Parathyroid adenoma (tissue), 2 donors: ENCODE data around the gene LYPLAL1.

ENCODE experiments used
- H2AFZ ChIP-seq: fragments of 300-600 bp; sonication (generic); one replicate; pipeline ENCODE4 v1.7.0; 2017; ENCODE audit warnings: antibody characterized with exemption, mild to moderate bottlenecking
- H3K27ac ChIP-seq: fragments of 300-600 bp; sonication (generic); one replicate; pipeline ENCODE4 v1.7.0; 2017
- H3K27me3 ChIP-seq: fragments of 300-600 bp; sonication (generic); one replicate; pipeline ENCODE4 v1.7.0; 2017; ENCODE audit warnings: low read length; ENCODE audit not compliant: control insufficient read depth, insufficient read depth
- H3K36me3 ChIP-seq: fragments of 300-600 bp; sonication (generic); one replicate; pipeline ENCODE4 v1.7.0; 2017; ENCODE audit warnings: low read length; ENCODE audit not compliant: control insufficient read depth, insufficient read depth
- H3K4me1 ChIP-seq: fragments of 300-600 bp; sonication (generic); one replicate; pipeline ENCODE4 v1.7.0; 2017; ENCODE audit warnings: control low read depth
- H3K4me2 ChIP-seq: fragments of 300-600 bp; sonication (generic); one replicate; pipeline ENCODE4 v1.7.0; 2017; ENCODE audit warnings: low read length
- H3K4me3 ChIP-seq: fragments of 300-600 bp; sonication (generic); one replicate; pipeline ENCODE4 v1.7.0; 2017; ENCODE audit warnings: low read depth, low read length
- H3K79me2 ChIP-seq: fragments of 300-600 bp; sonication (generic); one replicate; pipeline ENCODE4 v1.7.0; 2017; ENCODE audit warnings: control low read depth
- H3K9ac ChIP-seq: fragments of 300-600 bp; sonication (generic); one replicate; pipeline ENCODE4 v1.7.0; 2017; ENCODE audit warnings: mild to moderate bottlenecking
- H3K9me3 ChIP-seq: fragments of 300-600 bp; sonication (generic); one replicate; pipeline ENCODE4 v1.7.0; 2017; ENCODE audit warnings: low read length; ENCODE audit not compliant: control insufficient read depth
- CTCF ChIP-seq: fragments of 300-600 bp; sonication (generic); IDR thresholded peaks from one replicate; pipeline ENCODE4 v1.7.0; 2017; ENCODE audit warnings: antibody characterized with exemption, mild to moderate bottlenecking
- donor health status: primary hyperparathyroidism.

LYPLAL1 gene

DNA sequence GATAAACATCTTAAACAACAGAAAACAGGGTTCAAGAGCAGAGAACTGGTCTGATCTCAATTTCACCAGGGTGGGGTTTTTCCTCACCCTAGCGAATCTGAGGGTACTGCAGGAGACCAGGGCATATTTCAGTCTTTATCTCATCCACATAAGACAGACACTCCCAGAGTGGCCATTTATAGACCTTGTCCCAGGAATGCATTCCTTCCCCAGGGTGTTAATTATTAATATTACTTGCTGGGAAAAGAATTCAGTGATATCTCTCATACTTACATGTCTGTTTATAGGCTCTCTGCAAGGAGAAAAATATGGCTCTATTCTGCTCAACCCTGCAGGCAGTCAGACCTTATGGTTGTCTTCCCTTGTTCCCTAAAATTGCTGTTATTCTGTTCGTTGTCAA, 84.1 kb downstream of the LYPLAL1 start:
- no peak for TF ChIP-seq CTCF
- H3K79me2 ChIP-seq = no peaks in the 10 kb centered on the region
- H3K4me2 ChIP-seq = no peak overlapping the region
- no peaks in the 10 kb centered on the region for H3K36me3 ChIP-seq
- H3K9ac ChIP-seq = no peak overlapping the region
- H2AFZ ChIP-seq = no peak overlapping the region
- no peaks in the 10 kb centered on the region for H3K9me3 ChIP-seq
- no peak overlapping the region for H3K27ac ChIP-seq
- no peaks in the 10 kb centered on the region for H3K27me3 ChIP-seq
- H3K4me3 ChIP-seq = no peak overlapping the region
- no peaks in the 10 kb centered on the region for H3K4me1 ChIP-seq

- Histone ChIP-seq H3K9ac (no peak overlapping the region), H3K27me3 (no peaks in the 10 kb centered on the region), H3K4me1 (no peaks in the 10 kb centered on the region), H3K4me3 (no peak overlapping the region), H3K79me2 (no peaks in the 10 kb centered on the region), H3K36me3 (no peaks in the 10 kb centered on the region), H3K9me3 (no peaks in the 10 kb centered on the region), H2AFZ (no peak overlapping the region), H3K27ac (no peak overlapping the region), H3K4me2 (no peak overlapping the region)
- no peak for TF ChIP-seq CTCF
Measured at GRCh38 chr1:219261454-219261853, 87.8 kb downstream of the LYPLAL1 start.
